ENCODE data around the gene PRDM16. TPM values are rescaled to one million over a fixed set of nuclear protein-coding genes. Genes with fewer than 3 reads are reported as not detected.

Gene PRDM16
- total and polyA plus RNA-seq, 2 of the 4 experiments (the other 2 are of a cell fraction) = 0.02 TPM; not detected in 1

DNA sequence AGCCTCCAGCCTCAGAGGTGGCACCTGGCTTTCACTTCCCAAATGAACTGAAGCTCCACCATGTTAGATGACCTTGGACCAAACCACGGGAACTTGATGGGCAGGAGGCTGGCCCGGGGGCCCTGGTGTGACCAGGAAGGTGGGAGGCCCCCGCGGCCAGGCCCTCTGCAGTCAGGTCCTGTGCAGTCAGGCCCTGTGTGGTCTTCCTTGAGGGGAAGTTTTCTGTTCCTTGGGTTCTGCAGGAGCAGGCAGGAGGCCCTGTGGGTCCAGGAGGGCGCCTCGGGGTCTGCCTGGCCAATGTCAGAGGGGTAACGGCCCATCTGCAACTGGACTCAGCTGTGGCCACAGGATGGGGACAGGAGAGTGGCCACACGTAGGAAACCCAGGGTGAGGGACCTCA is 13.0 kb downstream of the PRDM16 start:
- no peak overlapping the region for H3K14ac ChIP-seq (replicated peaks; ENCODE audit: low read depth, low read length)
- intact Hi-C loops (cut with micrococcal nuclease) (no loop called here), in situ Hi-C loops (cut with MboI; ENCODE audit: low sequenced_read_pairs) (no loop called here), dilution Hi-C loops (cut with HindIII; ENCODE audit: low sequenced_read_pairs, unreplicated experiment) (no loop called here)
- H3K4me3 ChIP-seq (ENCODE audit: insufficient read depth, low read depth, low read length) = no peak overlapping the region
- no peak overlapping the region for H4K91ac ChIP-seq (ENCODE audit: insufficient read depth, low read depth, low read length)
- no peak overlapping the region for H4K8ac ChIP-seq (ENCODE audit: low read depth in 2 of 2, low read length in 2 of 2)
- H2BK5ac ChIP-seq (ENCODE audit: low read depth, low read length, poor library complexity, severe bottlenecking) = no peak overlapping the region
- H3K27me3 ChIP-seq (ENCODE audit: control insufficient read depth, insufficient read depth, low read length) = peaks cover 10% of the 10 kb centered on the region
- no peaks in the 10 kb centered on the region for H3K36me3 ChIP-seq (ENCODE audit: control insufficient read depth, insufficient read depth, low read length)
- H3K9me1 ChIP-seq (ENCODE audit: insufficient read depth, low read length) = no peaks in the 10 kb centered on the region
- BruUV-seq (replicated peaks) = no TSS peak
- H2AK9ac ChIP-seq (replicated peaks; ENCODE audit: low read depth, low read length, poor library complexity) = no peak overlapping the region
- POLR2A ChIA-PET (ENCODE audit: unreplicated experiment) = no interaction called here
- H3K56ac ChIP-seq (ENCODE audit: extremely low read depth, insufficient read depth, low read length) = no peak overlapping the region
- H3K9ac ChIP-seq (ENCODE audit: low read depth, low read length) = no peak overlapping the region
- no peak overlapping the region for H3K4me2 ChIP-seq (ENCODE audit: low read depth, low read length)
- H2AFZ ChIP-seq (replicated peaks; ENCODE audit: low read length, poor library complexity) = no peak overlapping the region
- H3K79me1 ChIP-seq (ENCODE audit: low read depth in 1 of 2, low read length in 2 of 2) = no peaks in the 10 kb centered on the region
- H2BK120ac ChIP-seq (ENCODE audit: low read depth, low read length) = no peak overlapping the region
- no peaks in the 10 kb centered on the region for H3K4me1 ChIP-seq (ENCODE audit: control insufficient read depth, insufficient read depth, low read length)
- no peak overlapping the region for H2BK20ac ChIP-seq (ENCODE audit: low read depth, low read length)
- H3K9me3 ChIP-seq (ENCODE audit: control insufficient read depth, insufficient read depth, low read length) = no peaks in the 10 kb centered on the region
- H4K5ac ChIP-seq (ENCODE audit: low read depth, low read length) = no peak overlapping the region
- H2BK15ac ChIP-seq (ENCODE audit: low read depth, low read length) = no peak overlapping the region
- CTCF ChIA-PET = no interaction called here
- TF ChIP-seq RFX5 (IDR thresholded peaks at IDR 0.05; ENCODE audit: low read depth, low read length) (no peak), CHD1 (IDR thresholded peaks at IDR 0.05; ENCODE audit: low read depth, low read length) (no peak), NFE2L2 (IDR thresholded peaks at IDR 0.05; ENCODE audit: low read depth, low read length) (no peak), RAD21 (IDR thresholded peaks at IDR 0.05; ENCODE audit: low read length) (no peak), MXI1 (IDR thresholded peaks at IDR 0.05; ENCODE audit: borderline replicate concordance, low read depth, low read length) (no peak), POLR2A (IDR thresholded peaks at IDR 0.05; ENCODE audit: low read depth, low read length) (no peak), FOS (IDR thresholded peaks at IDR 0.05; ENCODE audit: low read depth, low read length) (no peak), CEBPB (IDR thresholded peaks at IDR 0.05; ENCODE audit: low read depth, low read length) (no peak)
- TF ChIP-seq, protein P1, sequence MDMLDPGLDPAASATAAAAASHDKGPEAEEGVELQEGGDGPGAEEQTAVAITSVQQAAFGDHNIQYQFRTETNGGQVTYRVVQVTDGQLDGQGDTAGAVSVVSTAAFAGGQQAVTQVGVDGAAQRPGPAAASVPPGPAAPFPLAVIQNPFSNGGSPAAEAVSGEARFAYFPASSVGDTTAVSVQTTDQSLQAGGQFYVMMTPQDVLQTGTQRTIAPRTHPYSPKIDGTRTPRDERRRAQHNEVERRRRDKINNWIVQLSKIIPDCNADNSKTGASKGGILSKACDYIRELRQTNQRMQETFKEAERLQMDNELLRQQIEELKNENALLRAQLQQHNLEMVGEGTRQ (IDR thresholded peaks at IDR 0.05; ENCODE audit: low read depth, low read length) = no peak
- TF ChIP-seq, protein P2, sequence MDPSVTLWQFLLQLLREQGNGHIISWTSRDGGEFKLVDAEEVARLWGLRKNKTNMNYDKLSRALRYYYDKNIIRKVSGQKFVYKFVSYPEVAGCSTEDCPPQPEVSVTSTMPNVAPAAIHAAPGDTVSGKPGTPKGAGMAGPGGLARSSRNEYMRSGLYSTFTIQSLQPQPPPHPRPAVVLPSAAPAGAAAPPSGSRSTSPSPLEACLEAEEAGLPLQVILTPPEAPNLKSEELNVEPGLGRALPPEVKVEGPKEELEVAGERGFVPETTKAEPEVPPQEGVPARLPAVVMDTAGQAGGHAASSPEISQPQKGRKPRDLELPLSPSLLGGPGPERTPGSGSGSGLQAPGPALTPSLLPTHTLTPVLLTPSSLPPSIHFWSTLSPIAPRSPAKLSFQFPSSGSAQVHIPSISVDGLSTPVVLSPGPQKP (IDR thresholded peaks at IDR 0.05; ENCODE audit: borderline replicate concordance, low read depth, low read length) = no peak
- DNase-seq = no peak
- 60% methylated on average over 1 of the region's 8 CpGs; no CpG with 5 or more reads in 1 of the 2 experiments for WGBS, 2 experiments (ENCODE audit: extremely low coverage in 2 of 2, insufficient read length in 1 of 2)
- H3K18ac ChIP-seq (ENCODE audit: low read depth, low read length) = no peak overlapping the region
- no peak overlapping the region for H3K4ac ChIP-seq (ENCODE audit: low read depth, low read length)
- no peaks in the 10 kb centered on the region for H4K20me1 ChIP-seq (ENCODE audit: insufficient read depth, low read length)
- ATAC-seq (ENCODE audit: low read depth) = no peak
- no peak overlapping the region for H3K27ac ChIP-seq (ENCODE audit: insufficient read depth, low read length)
- H2AK5ac ChIP-seq (ENCODE audit: low read depth, low read length) = no peak overlapping the region
- no peak overlapping the region for H3K23ac ChIP-seq (ENCODE audit: low read depth, low read length)
